K562 (cell line): ENCODE measurements around the gene FOXN1. TPM values are rescaled to one million over a fixed set of nuclear protein-coding genes. Genes with fewer than 3 reads are reported as not detected.

Source experiments
- BRF1 ChIP-seq: IDR thresholded peaks from 3 replicates; pipeline ENCODE4 v1.6.1; 2011; ENCODE audit warnings: borderline replicate concordance, mild to moderate bottlenecking; ENCODE audit not compliant: insufficient read length; ENCODE audit errors: extremely low read depth
- CBFA2T2 ChIP-seq: fragments of 450-650 bp; conservative IDR thresholded peaks from 2 replicates; pipeline ENCODE4 v1.6.1; 2017; ENCODE audit warnings: mild to moderate bottlenecking
- FOS ChIP-seq: IDR thresholded peaks from 3 replicates; pipeline ENCODE4 v1.6.1; 2011; ENCODE audit not compliant: insufficient read length; ENCODE audit errors: extremely low read depth
- FOSL1 ChIP-seq: fragments of 200-800 bp; sonication (Bioruptor generic); conservative IDR thresholded peaks from 2 replicates; pipeline ENCODE4 v1.6.1; 2016; ENCODE audit warnings: missing genetic modification characterization, missing compliant biosample characterization
- GABPA ChIP-seq: fragments of 200-800 bp; sonication (Bioruptor generic); conservative IDR thresholded peaks from 2 replicates; pipeline ENCODE4 v1.6.1; 2016; ENCODE audit warnings: low read depth, missing genetic modification characterization, missing compliant biosample characterization
- HMG20B ChIP-seq: fragments of 250-450 bp; sonication (Bioruptor Pico); IDR thresholded peaks from 2 replicates; pipeline ENCODE4 v1.5.0; 2021; ENCODE audit warnings: mild to moderate bottlenecking
- KLF16 ChIP-seq: IDR thresholded peaks from 2 replicates; pipeline ENCODE4 v1.6.1; 2016; ENCODE audit warnings: antibody characterized with exemption
- ZNF3 ChIP-seq: fragments of 250-450 bp; sonication (Bioruptor Pico); IDR thresholded peaks from 2 replicates; pipeline ENCODE4 v1.5.0; 2021; ENCODE audit warnings: mild to moderate bottlenecking, moderate library complexity
- ZZZ3 ChIP-seq: fragments of 450-650 bp; IDR thresholded peaks from 2 replicates; pipeline ENCODE4 v1.6.1; 2016; ENCODE audit warnings: antibody characterized with exemption, mild to moderate bottlenecking, moderate library complexity
- polyA plus RNA-seq, 8 experiments: library from polyadenylated mRNA; depleted of rRNA in 4 of 8; stranded (reverse) in 5 of 8; unstranded in 3 of 8; fragments of >200 nt; fragmentation: Nextera tagmentation in 2 of 8; fragmentation: Illumina TruSeq in 1 of 8; extraction: Ambion mirVana in 2 of 8; extraction: Trizol in 1 of 8; gene quantifications; 2 replicates each; pipeline versions ENCODE4 v1.2.1 to v1.2.3, GENCODE V29; 2011 to 2014; ENCODE audit warnings: inconsistent platforms in 1 of 8, missing spikeins in 1 of 8
- total RNA-seq, 7 experiments: library from RNA; depleted of rRNA in 6 of 7; stranded (reverse); fragments of >200 nt in 6 of 7; fragmentation: Illumina TruSeq in 2 of 7; extraction: Trizol in 2 of 7; gene quantifications; 2 replicates each; pipeline versions ENCODE4 v1.2.1 to v1.2.3, GENCODE V29; 2011 to 2021; ENCODE audit warnings: low replicate concordance in 1 of 7
- TF ChIP-seq, protein P1 (sequence below): IDR thresholded peaks from 2 replicates; pipeline ENCODE4 v1.6.1; 2012; ENCODE audit warnings: low read depth, low read length, improper control_type of control experiment, borderline replicate concordance
- TF ChIP-seq, protein P2 (sequence below): fragments of 250-450 bp; sonication (Bioruptor Pico); IDR thresholded peaks from 2 replicates; pipeline ENCODE4 v1.8.0; 2021; ENCODE audit warnings: mild to moderate bottlenecking, moderate library complexity
- TF ChIP-seq, protein P3 (sequence below): fragments of 150-350 bp; conservative IDR thresholded peaks from 2 replicates; pipeline ENCODE4 v1.6.1; 2014; ENCODE audit warnings: low read length
- TF ChIP-seq, protein P4 (sequence below), 2 experiments: fragments of 450-650 bp in 1 of 2; sonication (generic) in 1 of 2; formaldehyde crosslinking; conservative IDR thresholded peaks; 2 replicates each; pipeline versions ENCODE4 v1.4.0 to v1.8.1; 2020 to 2022; ENCODE audit warnings: mild to moderate bottlenecking in 1 of 2, missing genetic modification reagents in 1 of 2

The FOXN1 gene
- total and polyA plus RNA-seq, 9 of the 15 experiments (the other 6 are each of a cell fraction or from before 2014, with no cell fraction given), result not detected

DNA sequence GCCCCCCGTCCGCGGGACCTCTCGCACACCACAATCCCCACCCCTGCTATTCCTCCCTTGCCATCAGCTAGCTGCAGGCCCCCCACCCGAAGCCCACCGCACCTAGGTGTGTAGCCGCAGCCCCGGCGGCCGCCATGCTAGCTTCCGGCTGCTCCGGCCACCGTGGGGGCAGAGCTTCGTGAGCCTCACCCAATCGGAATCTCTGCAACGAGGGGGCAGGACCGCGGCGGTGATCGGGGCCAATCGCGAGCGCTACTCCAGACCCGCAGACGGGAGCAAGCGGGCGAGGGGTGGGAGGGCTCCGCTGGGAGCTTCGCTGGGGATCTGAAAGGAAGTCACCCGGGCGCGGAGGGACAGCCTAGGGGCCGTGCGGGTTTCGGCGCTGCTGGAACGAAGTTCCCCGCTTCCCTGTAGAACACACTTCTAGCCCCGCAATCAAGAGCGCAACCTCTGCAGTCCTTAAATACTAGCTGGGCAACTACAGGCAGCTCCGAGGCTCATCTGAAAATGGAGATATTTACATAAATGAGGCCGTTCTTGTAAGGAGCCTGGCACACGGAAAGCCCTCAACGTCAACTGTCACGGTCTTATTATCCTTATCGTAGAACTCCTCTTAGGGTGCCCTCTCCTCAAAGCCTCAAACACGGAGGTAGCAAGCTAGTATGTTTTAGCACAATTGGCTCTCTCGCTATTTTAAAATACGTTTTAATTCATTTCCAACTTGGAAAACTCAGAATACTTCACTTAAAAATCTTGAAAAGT, 65.4 kb downstream of the FOXN1 start, which contains the start of gene PIGS (continued):
- TF ChIP-seq, protein P1, sequence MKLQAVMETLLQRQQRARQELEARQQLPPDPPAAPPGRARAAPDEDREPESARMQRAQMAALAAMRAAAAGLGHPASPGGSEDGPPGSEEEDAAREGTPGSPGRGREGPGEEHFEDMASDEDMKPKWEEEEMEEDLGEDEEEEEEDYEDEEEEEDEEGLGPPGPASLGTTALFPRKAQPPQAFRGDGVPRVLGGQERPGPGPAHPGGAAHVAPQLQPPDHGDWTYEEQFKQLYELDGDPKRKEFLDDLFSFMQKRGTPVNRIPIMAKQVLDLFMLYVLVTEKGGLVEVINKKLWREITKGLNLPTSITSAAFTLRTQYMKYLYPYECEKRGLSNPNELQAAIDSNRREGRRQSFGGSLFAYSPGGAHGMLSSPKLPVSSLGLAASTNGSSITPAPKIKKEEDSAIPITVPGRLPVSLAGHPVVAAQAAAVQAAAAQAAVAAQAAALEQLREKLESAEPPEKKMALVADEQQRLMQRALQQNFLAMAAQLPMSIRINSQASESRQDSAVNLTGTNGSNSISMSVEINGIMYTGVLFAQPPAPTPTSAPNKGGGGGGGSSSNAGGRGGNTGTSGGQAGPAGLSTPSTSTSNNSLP, result no peak
- TF ChIP-seq BRF1, result no peak
- TF ChIP-seq FOSL1, result no peak
- no peak for TF ChIP-seq CBFA2T2
- TF ChIP-seq, protein P2, sequence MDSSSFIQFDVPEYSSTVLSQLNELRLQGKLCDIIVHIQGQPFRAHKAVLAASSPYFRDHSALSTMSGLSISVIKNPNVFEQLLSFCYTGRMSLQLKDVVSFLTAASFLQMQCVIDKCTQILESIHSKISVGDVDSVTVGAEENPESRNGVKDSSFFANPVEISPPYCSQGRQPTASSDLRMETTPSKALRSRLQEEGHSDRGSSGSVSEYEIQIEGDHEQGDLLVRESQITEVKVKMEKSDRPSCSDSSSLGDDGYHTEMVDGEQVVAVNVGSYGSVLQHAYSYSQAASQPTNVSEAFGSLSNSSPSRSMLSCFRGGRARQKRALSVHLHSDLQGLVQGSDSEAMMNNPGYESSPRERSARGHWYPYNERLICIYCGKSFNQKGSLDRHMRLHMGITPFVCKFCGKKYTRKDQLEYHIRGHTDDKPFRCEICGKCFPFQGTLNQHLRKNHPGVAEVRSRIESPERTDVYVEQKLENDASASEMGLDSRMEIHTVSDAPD (CRISPR knock-in tag), result no peak
- no peak for TF ChIP-seq ZNF3 (CRISPR knock-in tag)
- TF ChIP-seq ZZZ3, result no peak
- TF ChIP-seq, protein P3, sequence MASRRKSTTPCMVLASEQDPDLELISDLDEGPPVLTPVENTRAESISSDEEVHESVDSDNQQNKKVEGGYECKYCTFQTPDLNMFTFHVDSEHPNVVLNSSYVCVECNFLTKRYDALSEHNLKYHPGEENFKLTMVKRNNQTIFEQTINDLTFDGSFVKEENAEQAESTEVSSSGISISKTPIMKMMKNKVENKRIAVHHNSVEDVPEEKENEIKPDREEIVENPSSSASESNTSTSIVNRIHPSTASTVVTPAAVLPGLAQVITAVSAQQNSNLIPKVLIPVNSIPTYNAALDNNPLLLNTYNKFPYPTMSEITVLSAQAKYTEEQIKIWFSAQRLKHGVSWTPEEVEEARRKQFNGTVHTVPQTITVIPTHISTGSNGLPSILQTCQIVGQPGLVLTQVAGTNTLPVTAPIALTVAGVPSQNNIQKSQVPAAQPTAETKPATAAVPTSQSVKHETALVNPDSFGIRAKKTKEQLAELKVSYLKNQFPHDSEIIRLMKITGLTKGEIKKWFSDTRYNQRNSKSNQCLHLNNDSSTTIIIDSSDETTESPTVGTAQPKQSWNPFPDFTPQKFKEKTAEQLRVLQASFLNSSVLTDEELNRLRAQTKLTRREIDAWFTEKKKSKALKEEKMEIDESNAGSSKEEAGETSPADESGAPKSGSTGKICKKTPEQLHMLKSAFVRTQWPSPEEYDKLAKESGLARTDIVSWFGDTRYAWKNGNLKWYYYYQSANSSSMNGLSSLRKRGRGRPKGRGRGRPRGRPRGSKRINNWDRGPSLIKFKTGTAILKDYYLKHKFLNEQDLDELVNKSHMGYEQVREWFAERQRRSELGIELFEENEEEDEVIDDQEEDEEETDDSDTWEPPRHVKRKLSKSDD, result no peak
- TF ChIP-seq KLF16, result no peak
- no peak for TF ChIP-seq HMG20B (CRISPR knock-in tag)
- TF ChIP-seq GABPA (tag), result peak; percentile 90
- TF ChIP-seq, protein P4, sequence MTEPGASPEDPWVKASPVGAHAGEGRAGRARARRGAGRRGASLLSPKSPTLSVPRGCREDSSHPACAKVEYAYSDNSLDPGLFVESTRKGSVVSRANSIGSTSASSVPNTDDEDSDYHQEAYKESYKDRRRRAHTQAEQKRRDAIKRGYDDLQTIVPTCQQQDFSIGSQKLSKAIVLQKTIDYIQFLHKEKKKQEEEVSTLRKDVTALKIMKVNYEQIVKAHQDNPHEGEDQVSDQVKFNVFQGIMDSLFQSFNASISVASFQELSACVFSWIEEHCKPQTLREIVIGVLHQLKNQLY (CRISPR knock-in tag; conservative IDR thresholded peaks at IDR 0.05), result no peak
- peak; percentile 59 for TF ChIP-seq FOS
